Cerebellar nuclear complex (tissue), 1 donor: ENCODE measurements around the gene FILIP1.

ENCODE experiments used
- DNase-seq, 2 experiments: peaks; one replicate each; lab custom pipeline; 2025; lab: John Stamatoyannopoulos, UW

Gene FILIP1

GRCh38 chr6:75334266-75335040 lies 159.1 kb downstream of the FILIP1 start:
- no peak for DNase-seq

- DNase-seq, result no peak
These were observed 159.9 kb downstream of the FILIP1 start for GRCh38 chr6:75333676-75334200.

- DNase-seq, result no peak
These were observed 162.4 kb downstream of the FILIP1 start for GRCh38 chr6:75331151-75331550.

GRCh38 chr6:75329703-75330102 lies 163.9 kb downstream of the FILIP1 start:
- no peak for DNase-seq

GRCh38 chr6:75327807-75328206 lies 165.8 kb downstream of the FILIP1 start:
- no peak for DNase-seq

GRCh38 chr6:75326557-75327258 lies 166.9 kb downstream of the FILIP1 start:
- DNase-seq, result no peak

- no peak for DNase-seq
These were observed 174.7 kb downstream of the FILIP1 start for GRCh38 chr6:75318900-75319299.

- no peak for DNase-seq
These were observed 175.9 kb downstream of the FILIP1 start for GRCh38 chr6:75317503-75318206.

- no peak for DNase-seq
These were observed 177.6 kb downstream of the FILIP1 start for GRCh38 chr6:75315978-75316377.

- DNase-seq, result no peak
These were observed 185.2 kb downstream of the FILIP1 start for GRCh38 chr6:75308250-75308988.

- no peak for DNase-seq
These were observed 186.1 kb downstream of the FILIP1 start for GRCh38 chr6:75307364-75308004.

- DNase-seq, result no peak
These were observed 187.5 kb downstream of the FILIP1 start for GRCh38 chr6:75306064-75306463.

GRCh38 chr6:75305573-75305972 lies 188.0 kb downstream of the FILIP1 start:
- DNase-seq, result no peak

- DNase-seq, result no peak
These were observed 191.3 kb downstream of the FILIP1 start for GRCh38 chr6:75302280-75302679.

GRCh38 chr6:75301537-75301936 lies 192.1 kb downstream of the FILIP1 start:
- DNase-seq, result no peak

- no peak for DNase-seq
These were observed 192.5 kb downstream of the FILIP1 start for GRCh38 chr6:75301088-75301487.

GRCh38 chr6:75300531-75300855 lies 193.1 kb downstream of the FILIP1 start:
- no peak for DNase-seq

- no peak for DNase-seq
These were observed 193.6 kb downstream of the FILIP1 start for GRCh38 chr6:75299801-75300530.

GRCh38 chr6:75296811-75297779 lies 196.5 kb downstream of the FILIP1 start:
- peak in 1 of 2 experiments; percentile 1 for DNase-seq

GRCh38 chr6:75292555-75292954 lies 201.0 kb downstream of the FILIP1 start:
- no peak for DNase-seq
